Tibial nerve (tissue), 4 donors: ENCODE results near the gene NCMAP. TPM values are rescaled to one million over a fixed set of nuclear protein-coding genes. Genes with fewer than 3 reads are reported as not detected.

ENCODE experiments used
- DNase-seq, 2 donors: peaks; one replicate each; pipeline ENCODE4 v3.0.0-alpha.2; 2019; ENCODE audit warnings: low spot score in 2 of 2
- H3K27ac ChIP-seq, 4 donors: fragments of 200-600 bp; sonication (generic) in 3 of 4; one replicate each; pipeline ENCODE4 v1.5.1; 2017 to 2019; ENCODE audit warnings: mild to moderate bottlenecking in 1 of 4
- H3K27me3 ChIP-seq, 2 donors: fragments of 200-600 bp; sonication (generic) in 1 of 2; one replicate each; pipeline versions ENCODE4 v1.5.1 to v1.6.0; 2017 to 2019
- H3K36me3 ChIP-seq, 3 donors: fragments of 200-600 bp; sonication (generic); one replicate each; pipeline ENCODE4 v1.5.1; 2018 to 2019
- H3K4me1 ChIP-seq, 4 donors: fragments of 200-600 bp; sonication (generic) in 3 of 4; one replicate each; pipeline ENCODE4 v1.5.1; 2017 to 2019
- H3K4me3 ChIP-seq, 4 donors: fragments of 200-600 bp; sonication (generic) in 3 of 4; one replicate each; pipeline ENCODE4 v1.5.1; 2017 to 2019; ENCODE audit warnings: mild to moderate bottlenecking in 1 of 4, moderate library complexity in 1 of 4
- H3K9me3 ChIP-seq, 4 donors: fragments of 200-600 bp; sonication (generic) in 3 of 4; one replicate each; pipeline ENCODE4 v1.5.1; 2017 to 2019
- EP300 ChIP-seq, 2 donors: sonication (generic); formaldehyde crosslinking; IDR thresholded peaks; one replicate each; pipeline ENCODE4 v1.6.1; 2017; ENCODE audit warnings: antibody characterized with exemption in 2 of 2, mild to moderate bottlenecking in 1 of 2
- POLR2A ChIP-seq, 2 donors: fragments of 450-650 bp; IDR thresholded peaks; one replicate each; pipeline ENCODE4 v1.6.1; 2017; ENCODE audit warnings: antibody characterized with exemption in 2 of 2, mild to moderate bottlenecking in 2 of 2, moderate library complexity in 2 of 2
- WGBS, 2 donors: methylation state at CpG; one replicate each; pipeline ENCODE4 v1.1.5; 2018; 5-methylcytosine and 5-hydroxymethylcytosine counted together
- total RNA-seq, 4 donors: library from RNA; depleted of rRNA; stranded (reverse); fragments of >200 nt; gene quantifications; one replicate each; pipeline ENCODE4 v1.1.0, GENCODE V29; 2016
- TF ChIP-seq, protein P1 (sequence below), 5 experiments: fragments of 200-600 bp in 3 of 5; fragments of 450-650 bp in 2 of 5; sonication (generic) in 3 of 5; IDR thresholded peaks; one replicate each; pipeline ENCODE4 v1.5.1; 2016 to 2019; ENCODE audit warnings: antibody characterized with exemption in 5 of 5, mild to moderate bottlenecking in 3 of 5, moderate library complexity in 2 of 5

The NCMAP gene
- total RNA-seq, 4 donors from 2014 or later: 49.2 to 191 (median 141) TPM

DNA sequence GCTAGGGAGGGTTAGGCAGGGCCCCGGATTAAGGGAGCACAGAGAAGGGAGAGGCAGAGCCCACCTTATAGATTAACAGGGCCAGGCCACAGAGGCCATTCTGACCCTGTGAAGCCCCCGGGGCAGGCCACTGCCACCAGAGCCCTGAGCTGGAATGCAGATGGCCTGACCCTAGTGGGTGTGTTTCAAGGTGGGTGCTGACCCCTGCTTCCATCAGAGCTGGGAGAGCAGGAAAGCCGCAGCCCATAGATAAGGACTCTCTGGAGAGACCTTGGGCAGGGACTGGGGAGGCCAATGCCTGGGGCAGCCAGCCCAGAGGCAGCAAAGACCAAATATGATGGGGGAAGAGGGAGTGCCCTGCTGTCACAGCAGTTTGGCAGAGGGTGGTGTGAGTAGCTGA, 35.9 kb downstream of the NCMAP start:
- peak overlapping the region in 1 of 4 donors; percentile 39 for H3K4me3 ChIP-seq
- no peak for DNase-seq
- no peaks in the 10 kb centered on the region for H3K9me3 ChIP-seq
- H3K27me3 ChIP-seq: peaks cover 0 to 12% of the 10 kb centered on the region in 2 donors
- H3K36me3 ChIP-seq: no peaks in the 10 kb centered on the region
- TF ChIP-seq POLR2A (IDR thresholded peaks at IDR 0.05) (no peak), EP300 (IDR thresholded peaks at IDR 0.05) (no peak)
- TF ChIP-seq, protein P1, sequence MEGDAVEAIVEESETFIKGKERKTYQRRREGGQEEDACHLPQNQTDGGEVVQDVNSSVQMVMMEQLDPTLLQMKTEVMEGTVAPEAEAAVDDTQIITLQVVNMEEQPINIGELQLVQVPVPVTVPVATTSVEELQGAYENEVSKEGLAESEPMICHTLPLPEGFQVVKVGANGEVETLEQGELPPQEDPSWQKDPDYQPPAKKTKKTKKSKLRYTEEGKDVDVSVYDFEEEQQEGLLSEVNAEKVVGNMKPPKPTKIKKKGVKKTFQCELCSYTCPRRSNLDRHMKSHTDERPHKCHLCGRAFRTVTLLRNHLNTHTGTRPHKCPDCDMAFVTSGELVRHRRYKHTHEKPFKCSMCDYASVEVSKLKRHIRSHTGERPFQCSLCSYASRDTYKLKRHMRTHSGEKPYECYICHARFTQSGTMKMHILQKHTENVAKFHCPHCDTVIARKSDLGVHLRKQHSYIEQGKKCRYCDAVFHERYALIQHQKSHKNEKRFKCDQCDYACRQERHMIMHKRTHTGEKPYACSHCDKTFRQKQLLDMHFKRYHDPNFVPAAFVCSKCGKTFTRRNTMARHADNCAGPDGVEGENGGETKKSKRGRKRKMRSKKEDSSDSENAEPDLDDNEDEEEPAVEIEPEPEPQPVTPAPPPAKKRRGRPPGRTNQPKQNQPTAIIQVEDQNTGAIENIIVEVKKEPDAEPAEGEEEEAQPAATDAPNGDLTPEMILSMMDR (IDR thresholded peaks at IDR 0.05): no peak
- 51 to 76% methylated on average over 3 of the region's 3 CpGs for WGBS, 2 donors
- H3K27ac ChIP-seq: peak overlapping the region in 2 of 4 donors; percentile 65 to 74
- H3K4me1 ChIP-seq: peaks cover 0 to 12% (median 0%) of the 10 kb centered on the region in 4 donors

DNA sequence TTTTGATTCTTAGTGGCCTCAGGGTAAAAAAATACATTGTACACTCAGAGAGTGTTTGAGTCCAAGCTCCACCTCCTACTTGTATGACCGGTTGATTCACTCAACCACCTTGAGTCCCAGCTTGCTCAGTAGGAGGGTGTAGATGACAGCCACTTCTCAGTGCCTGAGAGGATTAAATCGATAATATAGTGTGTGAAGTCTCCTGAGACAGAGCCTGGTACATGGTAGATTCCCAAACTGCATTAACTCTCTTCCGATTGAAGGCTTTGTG, 38.4 kb downstream of the NCMAP start:
- H3K4me1 ChIP-seq: no peaks in the 10 kb centered on the region
- H3K4me3 ChIP-seq: peak overlapping the region in 1 of 4 donors; percentile 16
- TF ChIP-seq POLR2A (IDR thresholded peaks at IDR 0.05) (no peak), EP300 (IDR thresholded peaks at IDR 0.05) (no peak)
- TF ChIP-seq, protein P1 (IDR thresholded peaks at IDR 0.05): no peak
- no peaks in the 10 kb centered on the region for H3K36me3 ChIP-seq
- 79 to 84% methylated on average over 3 of the region's 3 CpGs for WGBS, 2 donors
- DNase-seq: no peak
- peaks cover 0 to 12% of the 10 kb centered on the region in 2 donors for H3K27me3 ChIP-seq
- H3K9me3 ChIP-seq: no peaks in the 10 kb centered on the region
- H3K27ac ChIP-seq: peak overlapping the region in 1 of 4 donors; percentile 34

DNA sequence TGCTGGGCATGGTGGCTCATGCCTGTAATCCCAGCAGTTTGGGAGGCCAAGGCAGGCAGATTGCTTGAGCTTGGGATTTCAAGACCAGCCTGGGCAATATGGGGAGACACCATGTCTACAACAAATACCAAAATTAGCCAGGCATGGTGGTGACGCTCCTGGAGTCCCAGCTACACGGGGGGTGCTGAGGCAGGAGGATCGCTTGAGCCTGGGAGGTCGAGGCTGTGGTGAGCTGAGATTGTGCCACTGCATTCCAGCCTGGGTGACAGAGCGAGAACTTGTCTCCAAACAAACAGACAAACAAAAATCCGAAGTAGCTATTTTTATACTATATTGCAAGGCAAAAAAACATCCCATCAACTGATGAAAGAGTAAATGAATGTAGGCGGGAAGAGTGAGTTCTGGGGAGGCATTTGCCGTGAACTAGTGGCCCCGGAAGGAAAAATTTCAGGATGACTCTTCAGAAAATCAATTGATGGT, 40.6 kb downstream of the NCMAP start:
- Histone ChIP-seq H3K27me3 (peaks cover 0 to 12% of the 10 kb centered on the region in 2 donors), H3K4me3 (no peak overlapping the region), H3K36me3 (no peaks in the 10 kb centered on the region), H3K27ac (peak overlapping the region in 1 of 4 donors; percentile 3), H3K4me1 (no peaks in the 10 kb centered on the region), H3K9me3 (no peaks in the 10 kb centered on the region)
- no peak for TF ChIP-seq EP300 (IDR thresholded peaks at IDR 0.05)
- TF ChIP-seq, protein P1 (IDR thresholded peaks at IDR 0.05): no peak
- TF ChIP-seq POLR2A (IDR thresholded peaks at IDR 0.05): no peak
- DNase-seq: no peak
- 63% methylated on average over 9 of the region's 9 CpGs for WGBS, 2 donors

DNA sequence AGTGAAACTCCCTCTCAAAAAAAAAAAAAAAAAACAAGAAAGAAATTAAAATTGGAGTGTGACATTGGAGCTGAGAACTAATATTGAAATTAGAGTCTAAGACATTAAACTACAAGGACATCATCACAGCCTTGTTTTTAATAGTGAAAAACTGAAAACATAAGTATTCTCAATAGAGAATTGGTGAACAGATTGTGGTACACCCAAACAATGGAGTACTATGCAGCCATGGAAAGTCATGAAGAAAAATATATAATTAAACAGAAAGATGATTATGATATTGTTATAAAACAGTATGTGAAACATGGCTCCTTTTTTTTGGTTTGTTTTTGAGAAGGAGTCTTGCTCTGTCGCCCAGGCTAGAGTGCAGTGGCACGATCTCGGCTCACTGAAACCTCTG, 43.4 kb downstream of the NCMAP start:
- no peaks in the 10 kb centered on the region for H3K9me3 ChIP-seq
- H3K4me3 ChIP-seq: no peak overlapping the region
- H3K36me3 ChIP-seq: no peaks in the 10 kb centered on the region
- H3K4me1 ChIP-seq: no peaks in the 10 kb centered on the region
- no peak overlapping the region for H3K27ac ChIP-seq
- WGBS, 2 donors: 87 to 96% methylated on average over 3 of the region's 3 CpGs
- no peak for DNase-seq
- no peaks in the 10 kb centered on the region for H3K27me3 ChIP-seq
- TF ChIP-seq, protein P1 (IDR thresholded peaks at IDR 0.05): no peak
- TF ChIP-seq EP300 (IDR thresholded peaks at IDR 0.05) (no peak), POLR2A (IDR thresholded peaks at IDR 0.05) (no peak)

DNA sequence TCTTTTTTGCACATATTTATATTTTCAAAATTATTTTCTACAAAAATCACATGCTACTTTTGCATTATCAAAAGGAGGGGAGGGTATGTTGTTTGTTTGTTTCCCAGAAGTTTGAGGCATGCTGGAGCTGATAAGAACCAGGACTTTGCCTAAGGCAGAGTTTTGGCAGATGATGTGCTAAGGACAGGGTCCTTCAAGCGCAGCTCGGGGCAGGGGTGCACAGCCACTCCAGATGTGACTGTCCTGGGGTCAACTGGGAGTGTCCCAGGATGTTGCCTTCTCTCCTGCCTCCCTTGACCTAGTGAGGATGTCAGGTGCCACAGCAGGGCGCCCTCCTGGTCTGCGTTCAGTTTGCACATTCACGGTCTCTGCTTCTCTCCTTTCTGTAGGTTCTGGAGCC, 44.7 kb downstream of the NCMAP start:
- WGBS, 2 donors: 63 to 76% methylated on average over 5 of the region's 5 CpGs
- no peaks in the 10 kb centered on the region for H3K9me3 ChIP-seq
- no peaks in the 10 kb centered on the region for H3K27me3 ChIP-seq
- no peak for DNase-seq
- no peak overlapping the region for H3K27ac ChIP-seq
- no peak overlapping the region for H3K4me3 ChIP-seq
- no peaks in the 10 kb centered on the region for H3K36me3 ChIP-seq
- H3K4me1 ChIP-seq: no peaks in the 10 kb centered on the region
- TF ChIP-seq EP300 (IDR thresholded peaks at IDR 0.05): no peak
- no peak for TF ChIP-seq POLR2A (IDR thresholded peaks at IDR 0.05)
- TF ChIP-seq, protein P1 (IDR thresholded peaks at IDR 0.05): no peak
